ENCODE data around the gene ATP1A4. TPM values are rescaled to one million over a fixed set of nuclear protein-coding genes. Genes with fewer than 3 reads are reported as not detected.

The ATP1A4 gene
- total RNA-seq, 1 experiment from 2014 or later: not detected

GRCh38 chr1:160116283-160117147, 34.9 kb upstream of the ATP1A4 start:
- Histone ChIP-seq H3K4me1 (ENCODE audit: insufficient read depth, low read length, poor library complexity, severe bottlenecking) (no peaks in the 10 kb centered on the region), H3K4me3 (ENCODE audit: low read depth, low read length, poor library complexity, severe bottlenecking) (no peak overlapping the region), H3K27me3 (replicated peaks; ENCODE audit: insufficient read depth, low read depth, low read length, poor library complexity) (no peaks in the 10 kb centered on the region), H3K9me3 (ENCODE audit: low read depth, low read length, poor library complexity, severe bottlenecking) (no peaks in the 10 kb centered on the region), H3K27ac (ENCODE audit: low read depth, low read length, poor library complexity, severe bottlenecking) (no peak overlapping the region), H3K36me3 (ENCODE audit: insufficient read depth, low read length, poor library complexity, severe bottlenecking) (no peaks in the 10 kb centered on the region)
- ChIA-PET POLR2A (ENCODE audit: low non-redundant PET) (no interaction called here), CTCF (no interaction called here)
- DNase-seq (ENCODE audit: low spot score): no peak
- no TSS peak for BruUV-seq (replicated peaks)
- intact Hi-C loops (cut with micrococcal nuclease; ENCODE audit: unreplicated experiment): no loop called here
- TF ChIP-seq EZH2 (IDR thresholded peaks at IDR 0.05; ENCODE audit: borderline replicate concordance, low read depth, low read length, poor library complexity, severe bottlenecking): no peak
- TF ChIP-seq, protein P1, sequence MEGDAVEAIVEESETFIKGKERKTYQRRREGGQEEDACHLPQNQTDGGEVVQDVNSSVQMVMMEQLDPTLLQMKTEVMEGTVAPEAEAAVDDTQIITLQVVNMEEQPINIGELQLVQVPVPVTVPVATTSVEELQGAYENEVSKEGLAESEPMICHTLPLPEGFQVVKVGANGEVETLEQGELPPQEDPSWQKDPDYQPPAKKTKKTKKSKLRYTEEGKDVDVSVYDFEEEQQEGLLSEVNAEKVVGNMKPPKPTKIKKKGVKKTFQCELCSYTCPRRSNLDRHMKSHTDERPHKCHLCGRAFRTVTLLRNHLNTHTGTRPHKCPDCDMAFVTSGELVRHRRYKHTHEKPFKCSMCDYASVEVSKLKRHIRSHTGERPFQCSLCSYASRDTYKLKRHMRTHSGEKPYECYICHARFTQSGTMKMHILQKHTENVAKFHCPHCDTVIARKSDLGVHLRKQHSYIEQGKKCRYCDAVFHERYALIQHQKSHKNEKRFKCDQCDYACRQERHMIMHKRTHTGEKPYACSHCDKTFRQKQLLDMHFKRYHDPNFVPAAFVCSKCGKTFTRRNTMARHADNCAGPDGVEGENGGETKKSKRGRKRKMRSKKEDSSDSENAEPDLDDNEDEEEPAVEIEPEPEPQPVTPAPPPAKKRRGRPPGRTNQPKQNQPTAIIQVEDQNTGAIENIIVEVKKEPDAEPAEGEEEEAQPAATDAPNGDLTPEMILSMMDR (conservative IDR thresholded peaks at IDR 0.05; ENCODE audit: low read depth, low read length): no peak

- intact Hi-C loops (cut with micrococcal nuclease; ENCODE audit: unreplicated experiment): no loop called here
- DNase-seq (ENCODE audit: low spot score): no peak
- ChIA-PET CTCF (no interaction called here), POLR2A (ENCODE audit: low non-redundant PET) (no interaction called here)
- Histone ChIP-seq H3K27me3 (replicated peaks; ENCODE audit: insufficient read depth, low read depth, low read length, poor library complexity) (no peaks in the 10 kb centered on the region), H3K27ac (ENCODE audit: low read depth, low read length, poor library complexity, severe bottlenecking) (no peak overlapping the region), H3K9me3 (ENCODE audit: low read depth, low read length, poor library complexity, severe bottlenecking) (no peaks in the 10 kb centered on the region), H3K4me1 (ENCODE audit: insufficient read depth, low read length, poor library complexity, severe bottlenecking) (no peaks in the 10 kb centered on the region), H3K36me3 (ENCODE audit: insufficient read depth, low read length, poor library complexity, severe bottlenecking) (no peaks in the 10 kb centered on the region), H3K4me3 (ENCODE audit: low read depth, low read length, poor library complexity, severe bottlenecking) (no peak overlapping the region)
- no TSS peak for BruUV-seq (replicated peaks)
- TF ChIP-seq, protein P1 (conservative IDR thresholded peaks at IDR 0.05; ENCODE audit: low read depth, low read length): no peak
- TF ChIP-seq EZH2 (IDR thresholded peaks at IDR 0.05; ENCODE audit: borderline replicate concordance, low read depth, low read length, poor library complexity, severe bottlenecking): no peak
Observed at GRCh38 chr1:160117300-160117699, 34.1 kb upstream of the ATP1A4 start.

DNA sequence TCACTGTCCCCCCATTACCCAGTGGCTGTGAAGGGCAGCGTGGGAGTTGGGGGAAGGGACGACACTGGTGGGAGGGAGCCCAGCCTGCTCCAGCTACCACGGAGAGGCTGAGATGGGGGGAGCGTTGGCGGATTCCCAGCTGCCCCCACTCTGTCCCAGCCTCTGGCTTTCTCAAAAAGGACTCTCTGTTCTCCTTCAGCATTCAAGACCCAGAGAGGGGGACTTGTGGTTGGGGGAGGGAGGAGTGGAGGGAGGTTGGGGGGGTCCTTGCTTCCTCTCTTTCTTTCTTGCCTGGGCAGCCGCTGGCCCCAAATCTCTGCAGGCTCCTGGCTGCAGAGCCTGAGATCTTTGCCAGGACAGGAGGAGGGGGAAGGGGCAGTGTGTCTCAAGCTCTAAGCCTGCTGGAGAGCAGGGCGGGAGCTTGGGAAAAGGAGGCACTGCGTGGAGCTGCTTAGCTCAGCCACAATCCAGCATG, 33.7 kb upstream of the ATP1A4 start:
- BruUV-seq (replicated peaks): no TSS peak
- TF ChIP-seq, protein P1 (conservative IDR thresholded peaks at IDR 0.05; ENCODE audit: low read depth, low read length): no peak
- TF ChIP-seq EZH2 (IDR thresholded peaks at IDR 0.05; ENCODE audit: borderline replicate concordance, low read depth, low read length, poor library complexity, severe bottlenecking): no peak
- POLR2A ChIA-PET (ENCODE audit: low non-redundant PET): no interaction called here
- Histone ChIP-seq H3K9me3 (ENCODE audit: low read depth, low read length, poor library complexity, severe bottlenecking) (no peaks in the 10 kb centered on the region), H3K27ac (ENCODE audit: low read depth, low read length, poor library complexity, severe bottlenecking) (no peak overlapping the region), H3K36me3 (ENCODE audit: insufficient read depth, low read length, poor library complexity, severe bottlenecking) (no peaks in the 10 kb centered on the region), H3K4me1 (ENCODE audit: insufficient read depth, low read length, poor library complexity, severe bottlenecking) (no peaks in the 10 kb centered on the region), H3K4me3 (ENCODE audit: low read depth, low read length, poor library complexity, severe bottlenecking) (no peak overlapping the region), H3K27me3 (replicated peaks; ENCODE audit: insufficient read depth, low read depth, low read length, poor library complexity) (no peaks in the 10 kb centered on the region)
- CTCF ChIA-PET: no interaction called here
- intact Hi-C loops (cut with micrococcal nuclease; ENCODE audit: unreplicated experiment): no loop called here
- no peak for DNase-seq (ENCODE audit: low spot score)

Data from A673 (cell line).